Measurements from ENCODE around the gene NUDT16L1. TPM values are rescaled to one million over a fixed set of nuclear protein-coding genes. Genes with fewer than 3 reads are reported as not detected.

NUDT16L1 gene
- total RNA-seq, 1 donor: 28.5 TPM

- no peak for DNase-seq (ENCODE audit: low read depth)
- H3K4me3 ChIP-seq (ENCODE audit: low read depth, low read length): no peak overlapping the region
- TF ChIP-seq CTCF (IDR thresholded peaks at IDR 0.05; ENCODE audit: insufficient read depth, low read depth, low read length): no peak
Observed at GRCh38 chr16:4674926-4675530, 18.3 kb upstream of the NUDT16L1 start.

- no peak overlapping the region for H3K4me3 ChIP-seq (ENCODE audit: low read depth, low read length)
- no peak for TF ChIP-seq CTCF (IDR thresholded peaks at IDR 0.05; ENCODE audit: insufficient read depth, low read depth, low read length)
- no peak for DNase-seq (ENCODE audit: low read depth)
Observed at GRCh38 chr16:4675864-4676786, 17.2 kb upstream of the NUDT16L1 start.

GRCh38 chr16:4676831-4677230, 16.5 kb upstream of the NUDT16L1 start:
- TF ChIP-seq CTCF (IDR thresholded peaks at IDR 0.05; ENCODE audit: insufficient read depth, low read depth, low read length): no peak
- no peak for DNase-seq (ENCODE audit: low read depth)
- no peak overlapping the region for H3K4me3 ChIP-seq (ENCODE audit: low read depth, low read length)

GRCh38 chr16:4677390-4677789, 16.0 kb upstream of the NUDT16L1 start:
- no peak for DNase-seq (ENCODE audit: low read depth)
- TF ChIP-seq CTCF (IDR thresholded peaks at IDR 0.05; ENCODE audit: insufficient read depth, low read depth, low read length): no peak
- no peak overlapping the region for H3K4me3 ChIP-seq (ENCODE audit: low read depth, low read length)

GRCh38 chr16:4677994-4678393, 15.4 kb upstream of the NUDT16L1 start:
- DNase-seq (ENCODE audit: low read depth): no peak
- TF ChIP-seq CTCF (IDR thresholded peaks at IDR 0.05; ENCODE audit: insufficient read depth, low read depth, low read length): no peak
- H3K4me3 ChIP-seq (ENCODE audit: low read depth, low read length): no peak overlapping the region

- H3K4me3 ChIP-seq (ENCODE audit: low read depth, low read length): no peak overlapping the region
- TF ChIP-seq CTCF (IDR thresholded peaks at IDR 0.05; ENCODE audit: insufficient read depth, low read depth, low read length): no peak
- DNase-seq (ENCODE audit: low read depth): no peak
Observed at GRCh38 chr16:4678596-4678995, 14.8 kb upstream of the NUDT16L1 start.

Measured in fibroblast of villous mesenchyme (primary cell).